SIG-M5 treated with dmso at 0.1 percent for 504 hours (cell line): ENCODE data around the gene NTSR2.
A peak's percentile ranks its signal among the peaks of the same experiment; 100 is the strongest.

ENCODE experiments used
- DNase-seq: peaks from one replicate; lab custom pipeline; 2025; ENCODE audit not compliant: unreplicated experiment; lab: John Stamatoyannopoulos, UW

The NTSR2 gene

GRCh38 chr2:11669454-11670291, at the start of gene NTSR2:
NTSR2 (minus strand) TSS chr2:11670195; CDS start chr2:11670129, 66 bp downstream.
- DNase-seq = no peak

GRCh38 chr2:11719230-11719977, 49.4 kb upstream of the NTSR2 start:
- no peak for DNase-seq

GRCh38 chr2:11718606-11719005, 48.6 kb upstream of the NTSR2 start:
- no peak for DNase-seq

- DNase-seq = no peak
Observed at GRCh38 chr2:11717623-11718022, 47.6 kb upstream of the NTSR2 start.

- DNase-seq = no peak
Observed at GRCh38 chr2:11716689-11717321, 46.8 kb upstream of the NTSR2 start.

- no peak for DNase-seq
Observed at GRCh38 chr2:11715987-11716652, 46.1 kb upstream of the NTSR2 start.

GRCh38 chr2:11713815-11714214, 43.8 kb upstream of the NTSR2 start:
- DNase-seq = no peak

GRCh38 chr2:11712866-11713265, 42.9 kb upstream of the NTSR2 start:
- no peak for DNase-seq

- peak; percentile 27 for DNase-seq
Observed at GRCh38 chr2:11711751-11712150, 41.8 kb upstream of the NTSR2 start.

GRCh38 chr2:11711354-11711716, 41.3 kb upstream of the NTSR2 start:
- no peak for DNase-seq

GRCh38 chr2:11710632-11711353, 40.8 kb upstream of the NTSR2 start:
- DNase-seq = no peak

GRCh38 chr2:11710210-11710609, 40.2 kb upstream of the NTSR2 start:
- DNase-seq = no peak

GRCh38 chr2:11709293-11709692, 39.3 kb upstream of the NTSR2 start:
- DNase-seq = no peak

GRCh38 chr2:11708106-11708505, 38.1 kb upstream of the NTSR2 start:
- no peak for DNase-seq

GRCh38 chr2:11705711-11706110, 35.7 kb upstream of the NTSR2 start:
- DNase-seq = no peak

- no peak for DNase-seq
Observed at GRCh38 chr2:11705063-11705462, 35.1 kb upstream of the NTSR2 start.

- no peak for DNase-seq
Observed at GRCh38 chr2:11703700-11704099, 33.7 kb upstream of the NTSR2 start.

- no peak for DNase-seq
Observed at GRCh38 chr2:11702946-11703345, 33.0 kb upstream of the NTSR2 start.

- peak; percentile 33 for DNase-seq
Observed at GRCh38 chr2:11701751-11702301, 31.8 kb upstream of the NTSR2 start.

GRCh38 chr2:11701206-11701605, 31.2 kb upstream of the NTSR2 start:
- no peak for DNase-seq
